SK-N-SH (cell line): ENCODE data around the gene TEX38. TPM values are rescaled to one million over a fixed set of nuclear protein-coding genes. Genes with fewer than 3 reads are reported as not detected.

Experiments
- CTCF ChIA-PET: fragments of 300-600, 350-600 bp; formaldehyde crosslinking; extraction: SDS; loops from one replicate; lab custom pipeline; 2021; lab: Yijun Ruan, JAX
- POLR2A ChIA-PET: fragments of 350-600 bp; sonication (Branson Sonifier 250); formaldehyde crosslinking; extraction: SDS; loops from one replicate; lab custom pipeline; 2020; ENCODE audit warnings: antibody characterized with exemption, inconsistent platforms; lab: Yijun Ruan, JAX
- DNase-seq: peaks from one replicate; pipeline ENCODE4 v3.0.0; 2012
- H2AFZ ChIP-seq: fragments of 200-600 bp; sonication (generic); 2 replicates; pipeline ENCODE4 v1.8.1; 2016; ENCODE audit warnings: antibody characterized with exemption, mild to moderate bottlenecking, low read depth
- H3F3A ChIP-seq: fragments of 200-600 bp; sonication (generic); replicated peaks from 2 replicates; pipeline ENCODE3; 2016; ENCODE audit warnings: antibody characterized with exemption, mild to moderate bottlenecking; ENCODE audit not compliant: insufficient read depth
- H3K27ac ChIP-seq, 2 experiments: fragments of 200-500 bp in 1 of 2; fragments of 200-600 bp in 1 of 2; sonication (Bioruptor generic) in 1 of 2; sonication (generic), shearing (Covaris generic) in 1 of 2; 2 replicates each; pipeline versions ENCODE4 v1.5.1 to v1.6.1; 2014 to 2016; ENCODE audit warnings: low read depth in 2 of 2, inconsistent platforms in 1 of 2, low read length in 1 of 2, mild to moderate bottlenecking in 1 of 2, mixed read lengths in 1 of 2
- H3K27me3 ChIP-seq: fragments of 200-600 bp; sonication (generic), shearing (Covaris generic); 2 replicates; pipeline ENCODE4 v1.6.1; 2016; ENCODE audit warnings: mixed run types; ENCODE audit not compliant: insufficient read depth
- H3K36me3 ChIP-seq, 2 experiments: fragments of 200-500 bp in 1 of 2; fragments of 200-600 bp in 1 of 2; sonication (Bioruptor generic) in 1 of 2; sonication (generic) in 1 of 2; replicated peaks in 1 of 2; 2 replicates each; pipeline versions ENCODE3 to v1.5.1; 2014 to 2016; ENCODE audit warnings: low read length in 1 of 2, mild to moderate bottlenecking in 1 of 2; ENCODE audit not compliant: insufficient read depth in 2 of 2, control insufficient read depth in 1 of 2
- H3K4me1 ChIP-seq, 2 experiments: fragments of 200-500 bp in 1 of 2; fragments of 200-600 bp in 1 of 2; sonication (Bioruptor generic) in 1 of 2; sonication (generic), shearing (Covaris generic) in 1 of 2; 2 replicates each; pipeline versions ENCODE4 v1.5.1 to v1.6.1; 2014 to 2016; ENCODE audit warnings: low read depth in 1 of 2, low read length in 1 of 2, mixed run types in 1 of 2; ENCODE audit not compliant: insufficient read depth in 2 of 2, control insufficient read depth in 1 of 2
- H3K4me2 ChIP-seq: fragments of 200-600 bp; sonication (generic), shearing (Covaris generic); 2 replicates; pipeline ENCODE4 v1.6.1; 2017; ENCODE audit warnings: mixed run types
- H3K4me3 ChIP-seq, 2 experiments: fragments of 200-500 bp in 1 of 2; fragments of 200-600 bp in 1 of 2; sonication (Bioruptor generic) in 1 of 2; sonication (generic), shearing (Covaris generic) in 1 of 2; 2 replicates each; pipeline versions ENCODE4 v1.5.1 to v1.8.1; 2014 to 2016; ENCODE audit warnings: low read depth in 2 of 2, inconsistent platforms in 1 of 2, low read length in 1 of 2, mild to moderate bottlenecking in 1 of 2, mixed read lengths in 1 of 2, moderate library complexity in 1 of 2
- H3K79me2 ChIP-seq: fragments of 200-600 bp; sonication (generic); 2 replicates; pipeline ENCODE4 v1.8.1; 2017; ENCODE audit warnings: mild to moderate bottlenecking; ENCODE audit not compliant: insufficient read depth
- H3K9ac ChIP-seq: fragments of 200-600 bp; sonication (generic); 2 replicates; pipeline ENCODE4 v1.6.1; 2017; ENCODE audit warnings: mixed run types
- H3K9me2 ChIP-seq: fragments of 200-600 bp; sonication (generic); 2 replicates; pipeline ENCODE4 v1.6.1; 2017; ENCODE audit warnings: mixed run types
- H3K9me3 ChIP-seq: fragments of 200-600 bp; sonication (generic); 2 replicates; pipeline ENCODE4 v1.6.1; 2017; ENCODE audit warnings: mixed run types, mild to moderate bottlenecking, moderate library complexity
- H4K20me1 ChIP-seq: fragments of 200-600 bp; sonication (generic); 2 replicates; pipeline ENCODE4 v1.6.1; 2017; ENCODE audit warnings: mild to moderate bottlenecking, mixed run types; ENCODE audit not compliant: insufficient read depth
- EZH2phosphoT487 ChIP-seq: fragments of 200-600 bp; sonication (generic); IDR thresholded peaks from 2 replicates; pipeline ENCODE4 v1.6.1; 2017; ENCODE audit warnings: low read depth, mixed run types, mild to moderate bottlenecking, antibody characterized with exemption, moderate library complexity, borderline replicate concordance
- JUND ChIP-seq: IDR thresholded peaks from 2 replicates; pipeline ENCODE4 v1.4.0; 2012
- NFIC ChIP-seq: IDR thresholded peaks from 2 replicates; pipeline ENCODE4 v1.4.0; 2012; ENCODE audit warnings: borderline replicate concordance
- RXRA ChIP-seq: IDR thresholded peaks from 2 replicates; pipeline ENCODE4 v1.4.0; 2012; ENCODE audit warnings: low read depth, mild to moderate bottlenecking, borderline replicate concordance
- WGBS: methylation state at CpG from one replicate; pipeline ENCODE4 v1.1.6; 2017; ENCODE audit warnings: low lambda C conversion rate; 5-methylcytosine and 5-hydroxymethylcytosine counted together
- polyA plus RNA-seq, 3 experiments: library from polyadenylated mRNA; depleted of rRNA; stranded (reverse); fragments of >200 nt; gene quantifications; 2 replicates each; pipeline ENCODE4 v1.2.3, GENCODE V29; 2012
- TF ChIP-seq, protein P1 (sequence below): IDR thresholded peaks from 2 replicates; pipeline ENCODE4 v1.4.0; 2012; ENCODE audit warnings: low read depth, borderline replicate concordance
- TF ChIP-seq, protein P2 (sequence below): IDR thresholded peaks from 2 replicates; pipeline ENCODE4 v1.4.0; 2012; ENCODE audit warnings: low read depth, borderline replicate concordance
- TF ChIP-seq, protein P3 (sequence below): IDR thresholded peaks from 2 replicates; pipeline ENCODE4; 2012
- TF ChIP-seq, protein P4 (sequence below): IDR thresholded peaks from 2 replicates; pipeline ENCODE4 v1.4.0; 2012; ENCODE audit warnings: low read depth

Gene TEX38
- polyA plus RNA-seq, 1 of the 3 experiments (the other 2 are of a cell fraction) = 0.07 TPM

DNA sequence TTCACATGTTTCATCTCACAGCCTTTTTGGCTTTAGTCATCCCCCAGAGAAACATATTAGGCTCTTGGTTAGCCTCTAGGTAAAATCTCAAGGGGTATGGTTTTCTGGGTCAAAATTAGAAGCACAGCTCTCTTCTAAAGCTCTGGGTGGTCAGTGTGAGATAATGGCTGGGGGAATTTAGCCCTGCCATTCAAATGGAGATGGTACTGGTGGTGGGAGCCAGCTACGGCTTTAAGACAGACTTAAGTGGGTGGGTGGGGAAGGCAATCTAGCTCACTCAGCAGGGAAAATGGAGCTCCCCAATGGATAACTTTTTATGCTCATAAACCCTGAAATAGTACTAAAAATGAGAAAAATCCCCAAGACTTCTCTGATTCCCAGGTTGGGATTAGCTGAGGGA, 5.7 kb downstream of the TEX38 start (continued):
- TF ChIP-seq EZH2phosphoT487 = no peak
- TF ChIP-seq, protein P1, sequence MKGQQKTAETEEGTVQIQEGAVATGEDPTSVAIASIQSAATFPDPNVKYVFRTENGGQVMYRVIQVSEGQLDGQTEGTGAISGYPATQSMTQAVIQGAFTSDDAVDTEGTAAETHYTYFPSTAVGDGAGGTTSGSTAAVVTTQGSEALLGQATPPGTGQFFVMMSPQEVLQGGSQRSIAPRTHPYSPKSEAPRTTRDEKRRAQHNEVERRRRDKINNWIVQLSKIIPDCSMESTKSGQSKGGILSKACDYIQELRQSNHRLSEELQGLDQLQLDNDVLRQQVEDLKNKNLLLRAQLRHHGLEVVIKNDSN = no peak

DNA sequence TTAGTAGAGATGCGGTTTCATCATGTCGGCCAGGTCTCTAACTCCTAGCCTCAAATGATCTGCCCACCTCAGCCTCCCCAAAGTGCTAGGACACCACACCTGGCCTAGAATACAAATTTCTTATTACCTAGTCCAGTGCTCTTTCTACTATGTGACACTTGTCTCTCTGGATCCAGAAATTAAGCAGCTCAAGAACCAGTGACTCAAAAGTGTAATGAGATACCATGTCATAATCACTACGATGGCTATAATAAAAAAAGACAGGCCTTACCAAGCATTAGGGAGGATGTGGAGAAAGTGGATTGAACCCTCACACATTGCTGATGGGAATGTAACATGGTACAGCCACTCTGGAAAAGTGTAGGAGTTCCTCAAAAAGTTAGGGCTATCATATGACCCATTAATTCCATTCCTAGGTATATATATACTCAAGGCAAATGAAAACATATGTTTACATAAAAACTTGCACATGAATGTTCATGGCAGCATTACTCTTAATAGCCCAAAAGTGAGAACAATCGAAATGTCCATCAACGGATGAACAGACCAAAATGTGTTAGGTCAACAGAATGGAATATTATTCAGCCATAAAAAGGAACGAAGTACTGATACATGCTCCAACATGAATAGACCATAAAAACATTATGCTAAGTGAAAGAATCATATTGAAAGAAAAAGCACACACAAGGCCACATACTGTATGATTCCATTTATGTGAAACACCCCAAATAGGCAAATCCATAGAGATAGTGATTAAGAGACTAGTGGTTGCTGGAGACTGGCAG, 8.3 kb downstream of the TEX38 start:
- H3K36me3 ChIP-seq = peaks cover 78 to 85% of the 10 kb centered on the region in 2 experiments
- no peak for TF ChIP-seq NFIC
- TF ChIP-seq, protein P2, sequence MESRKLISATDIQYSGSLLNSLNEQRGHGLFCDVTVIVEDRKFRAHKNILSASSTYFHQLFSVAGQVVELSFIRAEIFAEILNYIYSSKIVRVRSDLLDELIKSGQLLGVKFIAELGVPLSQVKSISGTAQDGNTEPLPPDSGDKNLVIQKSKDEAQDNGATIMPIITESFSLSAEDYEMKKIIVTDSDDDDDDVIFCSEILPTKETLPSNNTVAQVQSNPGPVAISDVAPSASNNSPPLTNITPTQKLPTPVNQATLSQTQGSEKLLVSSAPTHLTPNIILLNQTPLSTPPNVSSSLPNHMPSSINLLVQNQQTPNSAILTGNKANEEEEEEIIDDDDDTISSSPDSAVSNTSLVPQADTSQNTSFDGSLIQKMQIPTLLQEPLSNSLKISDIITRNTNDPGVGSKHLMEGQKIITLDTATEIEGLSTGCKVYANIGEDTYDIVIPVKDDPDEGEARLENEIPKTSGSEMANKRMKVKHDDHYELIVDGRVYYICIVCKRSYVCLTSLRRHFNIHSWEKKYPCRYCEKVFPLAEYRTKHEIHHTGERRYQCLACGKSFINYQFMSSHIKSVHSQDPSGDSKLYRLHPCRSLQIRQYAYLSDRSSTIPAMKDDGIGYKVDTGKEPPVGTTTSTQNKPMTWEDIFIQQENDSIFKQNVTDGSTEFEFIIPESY = no peak
- TF ChIP-seq, all 33 proteins: peak for 0
- WGBS = 95% methylated on average over 6 of the region's 6 CpGs
- no peak for DNase-seq
- Histone ChIP-seq H4K20me1 (no peaks in the 10 kb centered on the region), H3K4me1 (no peaks in the 10 kb centered on the region), H3K9ac (no peak overlapping the region), H3K79me2 (no peaks in the 10 kb centered on the region), H3K27ac (no peak overlapping the region), H2AFZ (no peak overlapping the region), H3K9me2 (no peaks in the 10 kb centered on the region), H3K4me3 (no peak overlapping the region), H3K4me2 (no peak overlapping the region), H3F3A (peaks cover 2% of the 10 kb centered on the region), H3K9me3 (no peaks in the 10 kb centered on the region), H3K27me3 (no peaks in the 10 kb centered on the region)
- CTCF ChIA-PET = interaction anchor here (1.5 kb wide), 1 partner anchor 46 kb away, joined by 8 read pairs; no protein-coding TSS in a partner anchor
- POLR2A ChIA-PET = no interaction called here

DNA sequence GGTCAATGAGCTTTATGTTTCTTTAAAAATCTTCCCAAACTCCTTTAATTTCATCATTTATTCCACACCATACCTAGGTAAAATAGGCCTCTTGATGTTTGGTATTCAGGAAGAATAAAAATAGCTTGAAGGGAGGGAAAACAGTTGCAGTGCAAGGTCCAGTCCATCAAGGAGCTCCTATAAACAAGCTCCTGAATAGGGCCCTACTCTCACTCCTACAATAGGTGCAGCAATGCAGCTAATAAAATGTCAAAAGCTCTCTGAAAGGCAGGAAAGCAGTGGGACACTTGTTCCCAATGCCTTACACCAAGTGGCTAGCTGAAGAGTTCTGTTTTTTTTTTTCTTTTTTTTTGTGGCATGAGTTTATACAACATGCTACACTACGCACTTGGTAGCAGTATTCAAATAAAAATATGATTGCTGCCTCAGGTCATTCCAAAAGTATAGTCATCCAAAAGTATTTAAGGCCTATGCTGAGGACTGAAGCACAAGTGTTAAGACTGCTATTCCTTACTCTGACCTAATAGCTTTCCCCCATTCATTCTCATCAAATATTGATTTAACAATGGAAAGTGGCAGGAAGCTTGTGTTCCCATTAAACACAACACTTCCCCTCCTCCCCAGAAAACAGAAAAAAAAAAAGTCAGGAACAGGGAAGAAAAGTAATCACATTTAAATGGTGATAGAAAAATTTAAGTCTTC, 9.8 kb downstream of the TEX38 start:
- Histone ChIP-seq H3K9me2 (no peaks in the 10 kb centered on the region), H3K4me2 (no peak overlapping the region), H3K79me2 (no peaks in the 10 kb centered on the region), H2AFZ (no peak overlapping the region), H3K27me3 (no peaks in the 10 kb centered on the region), H4K20me1 (0 out of 2 replicates have a peak, but pooled peaks cover 2% of the 10 kb centered on the region), H3K4me3 (no peak overlapping the region), H3K36me3 (peaks cover 79 to 84% of the 10 kb centered on the region in 2 experiments), H3F3A (peaks cover 2% of the 10 kb centered on the region), H3K9ac (no peak overlapping the region), H3K9me3 (no peaks in the 10 kb centered on the region), H3K4me1 (peaks cover 0 to 6% of the 10 kb centered on the region in 2 experiments; a peak in 2 of 4 replicates), H3K27ac (no peak overlapping the region)
- CTCF ChIA-PET = interaction anchor here (0.7 to 1.5 kb wide), 3 partner anchors 14 to 44 kb away, joined by 3 to 8 read pairs (median 4); partner anchors contain the start of gene ATPAF1
- TF ChIP-seq, protein P3, sequence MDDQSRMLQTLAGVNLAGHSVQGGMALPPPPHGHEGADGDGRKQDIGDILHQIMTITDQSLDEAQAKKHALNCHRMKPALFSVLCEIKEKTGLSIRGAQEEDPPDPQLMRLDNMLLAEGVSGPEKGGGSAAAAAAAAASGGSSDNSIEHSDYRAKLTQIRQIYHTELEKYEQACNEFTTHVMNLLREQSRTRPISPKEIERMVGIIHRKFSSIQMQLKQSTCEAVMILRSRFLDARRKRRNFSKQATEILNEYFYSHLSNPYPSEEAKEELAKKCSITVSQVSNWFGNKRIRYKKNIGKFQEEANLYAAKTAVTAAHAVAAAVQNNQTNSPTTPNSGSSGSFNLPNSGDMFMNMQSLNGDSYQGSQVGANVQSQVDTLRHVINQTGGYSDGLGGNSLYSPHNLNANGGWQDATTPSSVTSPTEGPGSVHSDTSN = no peak
- no peak for TF ChIP-seq RXRA
- TF ChIP-seq, protein P4, sequence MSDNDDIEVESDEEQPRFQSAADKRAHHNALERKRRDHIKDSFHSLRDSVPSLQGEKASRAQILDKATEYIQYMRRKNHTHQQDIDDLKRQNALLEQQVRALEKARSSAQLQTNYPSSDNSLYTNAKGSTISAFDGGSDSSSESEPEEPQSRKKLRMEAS = no peak
- no peak for TF ChIP-seq JUND
- POLR2A ChIA-PET = no interaction called here
- WGBS = 100% methylated on average over 1 of the region's 1 CpG
- DNase-seq = no peak
